K562 (cell line): ENCODE measurements around the gene PNKD.

Source experiments
- CREB1 ChIP-seq, 2 experiments: sonication (generic) in 1 of 2; formaldehyde crosslinking in 1 of 2; IDR thresholded peaks; 2 replicates each; pipeline versions ENCODE4 v1.6.1 to v1.8.0; 2012 to 2022; ENCODE audit warnings: inconsistent platforms in 1 of 2, mild to moderate bottlenecking in 1 of 2, missing genetic modification reagents in 1 of 2, moderate library complexity in 1 of 2
- NFRKB ChIP-seq: fragments of 450-650 bp; IDR thresholded peaks from 2 replicates; pipeline ENCODE4 v1.6.1; 2016; ENCODE audit warnings: low read depth
- SMARCE1 ChIP-seq: fragments of 450-650 bp; IDR thresholded peaks from 2 replicates; pipeline ENCODE4 v1.7.1; 2016; ENCODE audit warnings: mild to moderate bottlenecking
- TF ChIP-seq, protein P1 (sequence below): fragments of 450-650 bp; formaldehyde crosslinking; IDR thresholded peaks from 2 replicates; pipeline ENCODE4 v1.4.0; 2022; ENCODE audit warnings: missing genetic modification characterization

DNA sequence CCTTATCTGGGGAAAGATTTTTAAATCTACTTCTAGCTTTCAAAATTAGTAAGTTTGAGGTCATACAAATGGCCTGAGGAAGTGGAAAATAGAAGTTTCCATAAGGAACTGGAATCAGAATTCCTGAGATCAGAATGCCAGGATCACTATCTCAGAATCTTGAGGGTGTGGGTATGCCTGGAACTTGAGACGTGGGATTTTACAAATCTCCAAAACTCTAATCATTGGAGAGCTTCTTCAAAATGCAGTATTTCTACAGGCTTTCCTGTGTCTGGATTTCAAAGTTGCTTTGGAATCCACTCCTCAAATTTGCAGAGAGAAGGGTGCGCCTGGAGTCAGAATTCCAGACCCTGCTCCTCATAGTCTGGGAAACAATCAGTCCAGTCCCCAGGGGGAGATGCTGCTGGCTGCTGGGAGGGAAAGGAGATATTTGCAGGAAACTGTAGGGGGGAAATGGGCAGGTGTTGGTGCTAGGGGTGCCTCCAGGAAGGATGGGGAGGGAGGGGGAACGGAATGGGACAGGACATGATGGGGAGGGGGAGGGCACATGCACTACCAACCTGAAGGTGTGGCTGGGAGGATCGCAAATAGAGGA lies 55.3 kb downstream of the PNKD start:
- TF ChIP-seq CREB1 (IDR thresholded peaks at IDR 0.05) (no peak), CREB1 (CRISPR knock-in tag; IDR thresholded peaks at IDR 0.05) (no peak), NFRKB (no peak), SMARCE1 (no peak)
- TF ChIP-seq, protein P1, sequence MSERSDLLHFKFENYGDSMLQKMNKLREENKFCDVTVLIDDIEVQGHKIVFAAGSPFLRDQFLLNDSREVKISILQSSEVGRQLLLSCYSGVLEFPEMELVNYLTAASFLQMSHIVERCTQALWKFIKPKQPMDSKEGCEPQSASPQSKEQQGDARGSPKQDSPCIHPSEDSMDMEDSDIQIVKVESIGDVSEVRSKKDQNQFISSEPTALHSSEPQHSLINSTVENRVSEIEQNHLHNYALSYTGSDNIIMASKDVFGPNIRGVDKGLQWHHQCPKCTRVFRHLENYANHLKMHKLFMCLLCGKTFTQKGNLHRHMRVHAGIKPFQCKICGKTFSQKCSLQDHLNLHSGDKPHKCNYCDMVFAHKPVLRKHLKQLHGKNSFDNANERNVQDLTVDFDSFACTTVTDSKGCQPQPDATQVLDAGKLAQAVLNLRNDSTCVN (CRISPR knock-in tag) = no peak
